GM23338 (cell line): ENCODE data around the gene TTPAL. TPM values are rescaled to one million over a fixed set of nuclear protein-coding genes. Genes with fewer than 3 reads are reported as not detected.

ENCODE experiments used
- ATAC-seq: fragments of 200-7000 bp; cut with Tn5 transposase; 3 replicates; pipeline ENCODE4 v1.9.1; 2020
- DNase-seq: peaks from one replicate; pipeline ENCODE4 v3.0.0-alpha.2; 2015; ENCODE audit warnings: low spot score
- H2AFZ ChIP-seq: fragments of 200-600 bp; sonication (generic); 2 replicates; pipeline ENCODE4 v1.8.0; 2016; ENCODE audit warnings: antibody characterized with exemption, mild to moderate bottlenecking, moderate library complexity
- H3F3A ChIP-seq: fragments of 200-600 bp; sonication (generic); replicated peaks from 2 replicates; pipeline ENCODE4 v1.8.0; 2017; ENCODE audit warnings: antibody characterized with exemption, mixed run types, low read depth
- H3K27ac ChIP-seq: fragments of 200-600 bp; sonication (generic); 2 replicates; pipeline ENCODE4 v1.6.1; 2016; ENCODE audit warnings: low read depth
- H3K27me3 ChIP-seq: fragments of 200-600 bp; sonication (generic); 2 replicates; pipeline ENCODE4 v1.8.0; 2016; ENCODE audit warnings: mild to moderate bottlenecking, mixed run types, moderate library complexity; ENCODE audit not compliant: insufficient read depth
- H3K36me3 ChIP-seq: fragments of 200-600 bp; sonication (generic); 2 replicates; pipeline ENCODE4 v1.8.0; 2016; ENCODE audit warnings: mild to moderate bottlenecking; ENCODE audit not compliant: insufficient read depth
- H3K4me1 ChIP-seq: fragments of 200-600 bp; sonication (generic); 2 replicates; pipeline ENCODE4 v1.8.0; 2016; ENCODE audit warnings: mild to moderate bottlenecking, moderate library complexity; ENCODE audit not compliant: insufficient read depth
- H3K4me2 ChIP-seq: fragments of 200-600 bp; sonication (generic); 2 replicates; pipeline ENCODE4 v1.7.1; 2017; ENCODE audit warnings: mixed run types
- H3K4me3 ChIP-seq: fragments of 200-600 bp; sonication (generic); 2 replicates; pipeline ENCODE4 v1.6.1; 2016; ENCODE audit warnings: mixed run types
- H3K79me2 ChIP-seq: fragments of 200-600 bp; sonication (generic); replicated peaks from 2 replicates; pipeline ENCODE4 v1.8.0; 2017; ENCODE audit warnings: mild to moderate bottlenecking; ENCODE audit not compliant: insufficient read depth
- H3K9me2 ChIP-seq: fragments of 200-600 bp; sonication (generic); 2 replicates; pipeline ENCODE4 v1.8.0; 2017; ENCODE audit not compliant: insufficient read depth
- H4K20me1 ChIP-seq: fragments of 200-600 bp; sonication (generic); replicated peaks from 2 replicates; pipeline ENCODE4 v1.8.0; 2017; ENCODE audit warnings: mild to moderate bottlenecking; ENCODE audit not compliant: insufficient read depth
- H3K27ac Mint-ChIP-seq: 2 replicates; pipeline ENCODE4 v1.8.0; 2020; ENCODE audit warnings: inconsistent platforms, mild to moderate bottlenecking, moderate library complexity, mixed read lengths
- H3K27me3 Mint-ChIP-seq: 3 replicates; pipeline ENCODE4 v1.8.0; 2022; ENCODE audit warnings: low read depth, mild to moderate bottlenecking, moderate library complexity, mixed read lengths, inconsistent platforms; ENCODE audit not compliant: insufficient read depth, poor library complexity
- H3K36me3 Mint-ChIP-seq: 3 replicates; pipeline ENCODE4 v1.8.0; 2021; ENCODE audit warnings: low read depth, mild to moderate bottlenecking, inconsistent platforms, moderate library complexity, mixed read lengths
- H3K4me1 Mint-ChIP-seq: 3 replicates; pipeline ENCODE4 v1.8.0; 2020; ENCODE audit warnings: mild to moderate bottlenecking, inconsistent platforms, mixed read lengths
- H3K4me3 Mint-ChIP-seq: 3 replicates; pipeline ENCODE4 v1.8.0; 2021; ENCODE audit warnings: moderate library complexity, mild to moderate bottlenecking, inconsistent platforms, mixed read lengths
- H3K9me3 Mint-ChIP-seq: 3 replicates; pipeline ENCODE4 v1.8.0; 2020; ENCODE audit warnings: moderate library complexity, mild to moderate bottlenecking, inconsistent platforms, mixed read lengths
- CREB1 ChIP-seq: fragments of 250-450 bp; sonication (Bioruptor Pico); IDR thresholded peaks from 2 replicates; pipeline ENCODE4 v1.5.0; 2020; ENCODE audit warnings: low read depth, mild to moderate bottlenecking, moderate library complexity
- CTCF ChIP-seq, 2 experiments: fragments of 200-600 bp in 1 of 2; sonication (generic) in 1 of 2; conservative IDR thresholded peaks; 2 replicates each; pipeline versions ENCODE4 v1.5.1 to v1.6.1; 2016 to 2017; ENCODE audit warnings: antibody characterized with exemption in 2 of 2, low read depth in 2 of 2, mild to moderate bottlenecking in 2 of 2, moderate library complexity in 1 of 2
- EZH2 ChIP-seq: fragments of 200-600 bp; sonication (generic); IDR thresholded peaks from one replicate; pipeline ENCODE4 v1.8.0; 2017; ENCODE audit warnings: antibody characterized with exemption, mild to moderate bottlenecking, low read depth; ENCODE audit not compliant: unreplicated experiment
- JUNB ChIP-seq: IDR thresholded peaks from one replicate; pipeline ENCODE4 v1.6.1; 2016; ENCODE audit warnings: antibody characterized with exemption; ENCODE audit not compliant: unreplicated experiment
- NANOG ChIP-seq: IDR thresholded peaks from 2 replicates; pipeline ENCODE4 v1.6.1; 2016; ENCODE audit warnings: antibody characterized with exemption, borderline replicate concordance
- POLR2AphosphoS5 ChIP-seq: IDR thresholded peaks from 2 replicates; pipeline ENCODE4 v1.6.1; 2016; ENCODE audit warnings: antibody characterized with exemption, low read depth
- STAT1 ChIP-seq: IDR thresholded peaks from one replicate; pipeline ENCODE4 v1.6.1; 2016; ENCODE audit warnings: antibody characterized with exemption; ENCODE audit not compliant: unreplicated experiment
- ZNF331 ChIP-seq: fragments of 250-450 bp; sonication (Bioruptor Pico); IDR thresholded peaks from 2 replicates; pipeline ENCODE4 v1.5.0; 2020; ENCODE audit warnings: low read depth, mild to moderate bottlenecking, moderate library complexity
- polyA plus RNA-seq: library from polyadenylated mRNA; unstranded; fragments of >200 nt; fragmentation: Nextera tagmentation; extraction: Ambion mirVana; gene quantifications from 2 replicates; pipeline ENCODE4 v1.2.1, GENCODE V29; 2016
- total RNA-seq: library from RNA; depleted of rRNA; stranded (reverse); fragments of >200 nt; shearing (Covaris generic); gene quantifications from 2 replicates; pipeline ENCODE4 v1.2.3, GENCODE V29; 2014
- TF ChIP-seq, protein P1 (sequence below): fragments of 250-450 bp; sonication (Bioruptor Pico); IDR thresholded peaks from 2 replicates; pipeline ENCODE4 v1.5.0; 2020; ENCODE audit warnings: mild to moderate bottlenecking, moderate library complexity
- TF ChIP-seq, protein P2 (sequence below): IDR thresholded peaks from one replicate; pipeline ENCODE4 v1.6.1; 2018; ENCODE audit warnings: antibody characterized with exemption; ENCODE audit not compliant: unreplicated experiment
- TF ChIP-seq, protein P3 (sequence below): IDR thresholded peaks from 2 replicates; pipeline ENCODE4 v1.6.1; 2016; ENCODE audit warnings: antibody characterized with exemption

The TTPAL gene
- total and polyA plus RNA-seq, 2 experiments from 2014 or later = 3.7 to 10.2 TPM

- no peak for TF ChIP-seq STAT1
- TF ChIP-seq, protein P1, sequence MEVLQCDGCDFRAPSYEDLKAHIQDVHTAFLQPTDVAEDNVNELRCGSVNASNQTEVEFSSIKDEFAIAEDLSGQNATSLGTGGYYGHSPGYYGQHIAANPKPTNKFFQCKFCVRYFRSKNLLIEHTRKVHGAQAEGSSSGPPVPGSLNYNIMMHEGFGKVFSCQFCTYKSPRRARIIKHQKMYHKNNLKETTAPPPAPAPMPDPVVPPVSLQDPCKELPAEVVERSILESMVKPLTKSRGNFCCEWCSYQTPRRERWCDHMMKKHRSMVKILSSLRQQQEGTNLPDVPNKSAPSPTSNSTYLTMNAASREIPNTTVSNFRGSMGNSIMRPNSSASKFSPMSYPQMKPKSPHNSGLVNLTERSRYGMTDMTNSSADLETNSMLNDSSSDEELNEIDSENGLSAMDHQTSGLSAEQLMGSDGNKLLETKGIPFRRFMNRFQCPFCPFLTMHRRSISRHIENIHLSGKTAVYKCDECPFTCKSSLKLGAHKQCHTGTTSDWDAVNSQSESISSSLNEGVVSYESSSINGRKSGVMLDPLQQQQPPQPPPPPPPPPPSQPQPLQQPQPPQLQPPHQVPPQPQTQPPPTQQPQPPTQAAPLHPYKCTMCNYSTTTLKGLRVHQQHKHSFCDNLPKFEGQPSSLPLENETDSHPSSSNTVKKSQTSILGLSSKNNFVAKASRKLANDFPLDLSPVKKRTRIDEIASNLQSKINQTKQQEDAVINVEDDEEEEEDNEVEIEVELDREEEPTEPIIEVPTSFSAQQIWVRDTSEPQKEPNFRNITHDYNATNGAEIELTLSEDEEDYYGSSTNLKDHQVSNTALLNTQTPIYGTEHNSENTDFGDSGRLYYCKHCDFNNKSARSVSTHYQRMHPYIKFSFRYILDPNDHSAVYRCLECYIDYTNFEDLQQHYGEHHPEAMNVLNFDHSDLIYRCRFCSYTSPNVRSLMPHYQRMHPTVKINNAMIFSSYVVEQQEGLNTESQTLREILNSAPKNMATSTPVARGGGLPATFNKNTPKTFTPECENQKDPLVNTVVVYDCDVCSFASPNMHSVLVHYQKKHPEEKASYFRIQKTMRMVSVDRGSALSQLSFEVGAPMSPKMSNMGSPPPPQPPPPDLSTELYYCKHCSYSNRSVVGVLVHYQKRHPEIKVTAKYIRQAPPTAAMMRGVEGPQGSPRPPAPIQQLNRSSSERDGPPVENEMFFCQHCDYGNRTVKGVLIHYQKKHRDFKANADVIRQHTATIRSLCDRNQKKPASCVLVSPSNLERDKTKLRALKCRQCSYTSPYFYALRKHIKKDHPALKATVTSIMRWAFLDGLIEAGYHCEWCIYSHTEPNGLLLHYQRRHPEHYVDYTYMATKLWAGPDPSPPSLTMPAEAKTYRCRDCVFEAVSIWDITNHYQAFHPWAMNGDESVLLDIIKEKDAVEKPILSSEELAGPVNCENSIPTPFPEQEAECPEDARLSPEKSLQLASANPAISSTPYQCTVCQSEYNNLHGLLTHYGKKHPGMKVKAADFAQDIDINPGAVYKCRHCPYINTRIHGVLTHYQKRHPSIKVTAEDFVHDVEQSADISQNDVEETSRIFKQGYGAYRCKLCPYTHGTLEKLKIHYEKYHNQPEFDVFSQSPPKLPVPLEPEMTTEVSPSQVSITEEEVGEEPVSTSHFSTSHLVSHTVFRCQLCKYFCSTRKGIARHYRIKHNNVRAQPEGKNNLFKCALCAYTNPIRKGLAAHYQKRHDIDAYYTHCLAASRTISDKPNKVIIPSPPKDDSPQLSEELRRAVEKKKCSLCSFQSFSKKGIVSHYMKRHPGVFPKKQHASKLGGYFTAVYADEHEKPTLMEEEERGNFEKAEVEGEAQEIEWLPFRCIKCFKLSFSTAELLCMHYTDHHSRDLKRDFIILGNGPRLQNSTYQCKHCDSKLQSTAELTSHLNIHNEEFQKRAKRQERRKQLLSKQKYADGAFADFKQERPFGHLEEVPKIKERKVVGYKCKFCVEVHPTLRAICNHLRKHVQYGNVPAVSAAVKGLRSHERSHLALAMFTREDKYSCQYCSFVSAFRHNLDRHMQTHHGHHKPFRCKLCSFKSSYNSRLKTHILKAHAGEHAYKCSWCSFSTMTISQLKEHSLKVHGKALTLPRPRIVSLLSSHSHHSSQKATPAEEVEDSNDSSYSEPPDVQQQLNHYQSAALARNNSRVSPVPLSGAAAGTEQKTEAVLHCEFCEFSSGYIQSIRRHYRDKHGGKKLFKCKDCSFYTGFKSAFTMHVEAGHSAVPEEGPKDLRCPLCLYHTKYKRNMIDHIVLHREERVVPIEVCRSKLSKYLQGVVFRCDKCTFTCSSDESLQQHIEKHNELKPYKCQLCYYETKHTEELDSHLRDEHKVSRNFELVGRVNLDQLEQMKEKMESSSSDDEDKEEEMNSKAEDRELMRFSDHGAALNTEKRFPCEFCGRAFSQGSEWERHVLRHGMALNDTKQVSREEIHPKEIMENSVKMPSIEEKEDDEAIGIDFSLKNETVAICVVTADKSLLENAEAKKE = no peak
These were observed 14.3 kb downstream of the TTPAL start (continued) for GRCh38 chr20:44489931-44490330.

GRCh38 chr20:44491635-44492395, 16.1 kb downstream of the TTPAL start:
- DNase-seq (no peak), ATAC-seq (no peak)
- Histone ChIP-seq H3K4me1 (no peaks in the 10 kb centered on the region), H3K27ac (no peak overlapping the region), H3K36me3 (peaks cover 27% of the 10 kb centered on the region; the same call in 1 of the 2 replicates), H4K20me1 (no peaks in the 10 kb centered on the region; the same call in 1 of the 2 replicates), H3K4me2 (no peak overlapping the region), H3K27me3 (no peaks in the 10 kb centered on the region), H3K79me2 (no peaks in the 10 kb centered on the region), H2AFZ (no peak overlapping the region), H3K9me2 (no peaks in the 10 kb centered on the region), H3F3A (no peaks in the 10 kb centered on the region), H3K4me3 (no peak overlapping the region)
- no peaks in the 10 kb centered on the region for H3K9me3 Mint-ChIP-seq
- H3K27me3 Mint-ChIP-seq = no peaks in the 10 kb centered on the region
- H3K27ac Mint-ChIP-seq = no peak overlapping the region
- H3K4me1 Mint-ChIP-seq = no peaks in the 10 kb centered on the region
- peaks cover 28% of the 10 kb centered on the region for H3K36me3 Mint-ChIP-seq
- no peak overlapping the region for H3K4me3 Mint-ChIP-seq
- TF ChIP-seq POLR2AphosphoS5 (no peak), NANOG (no peak), EZH2 (no peak), ZNF331 (CRISPR knock-in tag) (no peak), CTCF (conservative IDR thresholded peaks at IDR 0.05; ENCODE audit: low read depth in 2 of 2) (no peak), CREB1 (CRISPR knock-in tag) (no peak), JUNB (no peak), STAT1 (no peak)
- TF ChIP-seq, protein P2, sequence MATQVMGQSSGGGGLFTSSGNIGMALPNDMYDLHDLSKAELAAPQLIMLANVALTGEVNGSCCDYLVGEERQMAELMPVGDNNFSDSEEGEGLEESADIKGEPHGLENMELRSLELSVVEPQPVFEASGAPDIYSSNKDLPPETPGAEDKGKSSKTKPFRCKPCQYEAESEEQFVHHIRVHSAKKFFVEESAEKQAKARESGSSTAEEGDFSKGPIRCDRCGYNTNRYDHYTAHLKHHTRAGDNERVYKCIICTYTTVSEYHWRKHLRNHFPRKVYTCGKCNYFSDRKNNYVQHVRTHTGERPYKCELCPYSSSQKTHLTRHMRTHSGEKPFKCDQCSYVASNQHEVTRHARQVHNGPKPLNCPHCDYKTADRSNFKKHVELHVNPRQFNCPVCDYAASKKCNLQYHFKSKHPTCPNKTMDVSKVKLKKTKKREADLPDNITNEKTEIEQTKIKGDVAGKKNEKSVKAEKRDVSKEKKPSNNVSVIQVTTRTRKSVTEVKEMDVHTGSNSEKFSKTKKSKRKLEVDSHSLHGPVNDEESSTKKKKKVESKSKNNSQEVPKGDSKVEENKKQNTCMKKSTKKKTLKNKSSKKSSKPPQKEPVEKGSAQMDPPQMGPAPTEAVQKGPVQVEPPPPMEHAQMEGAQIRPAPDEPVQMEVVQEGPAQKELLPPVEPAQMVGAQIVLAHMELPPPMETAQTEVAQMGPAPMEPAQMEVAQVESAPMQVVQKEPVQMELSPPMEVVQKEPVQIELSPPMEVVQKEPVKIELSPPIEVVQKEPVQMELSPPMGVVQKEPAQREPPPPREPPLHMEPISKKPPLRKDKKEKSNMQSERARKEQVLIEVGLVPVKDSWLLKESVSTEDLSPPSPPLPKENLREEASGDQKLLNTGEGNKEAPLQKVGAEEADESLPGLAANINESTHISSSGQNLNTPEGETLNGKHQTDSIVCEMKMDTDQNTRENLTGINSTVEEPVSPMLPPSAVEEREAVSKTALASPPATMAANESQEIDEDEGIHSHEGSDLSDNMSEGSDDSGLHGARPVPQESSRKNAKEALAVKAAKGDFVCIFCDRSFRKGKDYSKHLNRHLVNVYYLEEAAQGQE = no peak
- TF ChIP-seq, protein P3, sequence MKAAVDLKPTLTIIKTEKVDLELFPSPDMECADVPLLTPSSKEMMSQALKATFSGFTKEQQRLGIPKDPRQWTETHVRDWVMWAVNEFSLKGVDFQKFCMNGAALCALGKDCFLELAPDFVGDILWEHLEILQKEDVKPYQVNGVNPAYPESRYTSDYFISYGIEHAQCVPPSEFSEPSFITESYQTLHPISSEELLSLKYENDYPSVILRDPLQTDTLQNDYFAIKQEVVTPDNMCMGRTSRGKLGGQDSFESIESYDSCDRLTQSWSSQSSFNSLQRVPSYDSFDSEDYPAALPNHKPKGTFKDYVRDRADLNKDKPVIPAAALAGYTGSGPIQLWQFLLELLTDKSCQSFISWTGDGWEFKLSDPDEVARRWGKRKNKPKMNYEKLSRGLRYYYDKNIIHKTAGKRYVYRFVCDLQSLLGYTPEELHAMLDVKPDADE = no peak
